GM23248 (cell line): Measurements from ENCODE around the gene ZNF74.

Experiments
- EZH2 ChIP-seq: fragments of 200-600 bp; sonication (generic); IDR thresholded peaks from 2 replicates; pipeline ENCODE4 v1.6.1; 2018; ENCODE audit warnings: antibody characterized with exemption, mild to moderate bottlenecking; ENCODE audit not compliant: insufficient read depth, poor library complexity, severe bottlenecking
- EZH2phosphoT487 ChIP-seq: fragments of 200-600 bp; sonication (generic); IDR thresholded peaks from 2 replicates; pipeline ENCODE4 v1.6.1; 2018; ENCODE audit warnings: antibody characterized with exemption, moderate library complexity, mild to moderate bottlenecking, low read depth; ENCODE audit not compliant: insufficient read depth

DNA sequence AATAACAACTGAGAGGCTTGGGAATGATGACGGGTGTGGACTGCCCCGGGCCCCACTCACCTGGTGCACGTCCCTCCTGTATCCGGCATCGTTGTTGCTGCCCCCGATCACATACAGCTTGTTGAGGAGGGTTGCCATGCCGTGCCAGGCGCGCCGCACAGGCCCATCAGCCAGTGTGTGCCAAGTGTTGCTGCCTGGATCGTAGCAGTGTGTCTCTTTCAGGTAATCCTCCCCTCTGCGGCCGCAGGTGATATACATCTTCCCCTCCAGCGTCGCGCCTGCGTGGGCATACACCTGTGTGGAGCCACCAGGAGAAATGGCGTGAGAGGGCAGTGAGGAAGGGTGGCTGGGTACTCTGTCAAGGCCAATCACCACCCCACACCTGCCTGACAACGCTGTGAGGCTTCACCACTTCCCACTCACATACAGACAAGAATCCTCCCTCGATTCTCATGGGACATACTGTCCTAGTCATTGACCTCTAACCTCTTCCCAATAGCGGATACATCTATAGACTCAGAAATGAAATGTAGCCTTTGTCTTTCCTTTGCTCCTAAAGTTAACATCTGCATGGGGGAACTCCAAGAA, 52.5 kb downstream of the ZNF74 start:
- TF ChIP-seq EZH2phosphoT487 = no peak
- TF ChIP-seq EZH2 = no peak
